Neural cell (in vitro differentiated cells): ENCODE data around the gene UGT1A6. TPM values are rescaled to one million over a fixed set of nuclear protein-coding genes. Genes with fewer than 3 reads are reported as not detected.

Experiments used
- H2AFZ ChIP-seq: fragments of 200-600, 300-800 bp; sonication (generic), shearing (Covaris generic); 2 replicates; pipeline ENCODE4 v1.6.0; 2014; ENCODE audit warnings: low read depth, mild to moderate bottlenecking, antibody characterized with exemption, low read length, moderate library complexity
- H3F3A ChIP-seq: fragments of 200-600 bp; shearing (Covaris generic); 2 replicates; pipeline ENCODE4 v1.6.1; 2016; ENCODE audit warnings: mild to moderate bottlenecking, moderate library complexity, mixed read lengths, antibody characterized with exemption, low read length; ENCODE audit not compliant: insufficient read depth, poor library complexity, severe bottlenecking
- H3K27ac ChIP-seq: fragments of 200-600, 300-800 bp; sonication (generic), shearing (Covaris generic); 2 replicates; pipeline ENCODE4 v1.5.1; 2014; ENCODE audit warnings: mild to moderate bottlenecking, low read length, moderate library complexity
- H3K27me3 ChIP-seq: fragments of 300-800, 200-600 bp; sonication (generic), shearing (Covaris generic); 2 replicates; pipeline ENCODE4 v1.6.0; 2014; ENCODE audit warnings: mild to moderate bottlenecking, low read depth, low read length, moderate library complexity; ENCODE audit not compliant: insufficient read depth
- H3K36me3 ChIP-seq: fragments of 300-800, 200-600 bp; sonication (generic), shearing (Covaris generic); 2 replicates; pipeline ENCODE4 v1.5.1; 2014; ENCODE audit warnings: mild to moderate bottlenecking, antibody characterized with exemption, low read length, moderate library complexity; ENCODE audit not compliant: insufficient read depth
- H3K4me2 ChIP-seq: fragments of 300-800, 200-600 bp; sonication (generic), shearing (Covaris generic); 2 replicates; pipeline ENCODE4 v1.6.0; 2014; ENCODE audit warnings: mild to moderate bottlenecking, low read length
- H3K4me3 ChIP-seq: fragments of 300-800, 200-600 bp; sonication (generic), shearing (Covaris generic); 2 replicates; pipeline ENCODE4 v1.5.1; 2014; ENCODE audit warnings: mild to moderate bottlenecking, low read length, moderate library complexity
- H3K79me2 ChIP-seq: fragments of 200-600 bp; shearing (Covaris generic); replicated peaks from 2 replicates; pipeline ENCODE4 v1.6.0; 2014; ENCODE audit warnings: mild to moderate bottlenecking, low read length, moderate library complexity; ENCODE audit not compliant: insufficient read depth
- H3K9ac ChIP-seq: fragments of 300-800, 200-600 bp; sonication (generic), shearing (Covaris generic); 2 replicates; pipeline ENCODE4 v1.6.1; 2016; ENCODE audit warnings: mild to moderate bottlenecking, low read length, mixed read lengths
- H3K9me2 ChIP-seq: fragments of 200-600 bp; shearing (Covaris generic); 2 replicates; pipeline ENCODE4 v1.6.1; 2016; ENCODE audit warnings: mild to moderate bottlenecking, low read length, mixed read lengths; ENCODE audit not compliant: insufficient read depth
- H3K9me3 ChIP-seq: fragments of 200-600, 300-800 bp; sonication (generic), shearing (Covaris generic); 2 replicates; pipeline ENCODE4 v1.6.1; 2016; ENCODE audit warnings: mild to moderate bottlenecking, mixed run types, low read length, moderate library complexity, mixed read lengths
- H4K20me1 ChIP-seq: fragments of 200-600 bp; shearing (Covaris generic); 2 replicates; pipeline ENCODE4 v1.6.1; 2016; ENCODE audit warnings: mild to moderate bottlenecking, mixed run types; ENCODE audit not compliant: insufficient read depth
- EP300 ChIP-seq: fragments of 450-650 bp; conservative IDR thresholded peaks from 2 replicates; pipeline ENCODE4 v1.6.1; 2014; ENCODE audit warnings: antibody characterized with exemption, mild to moderate bottlenecking, moderate library complexity; ENCODE audit not compliant: poor library complexity, severe bottlenecking
- EZH2 ChIP-seq: fragments of 200-600, 300-800 bp; shearing (Covaris generic), sonication (generic); IDR thresholded peaks from 2 replicates; pipeline ENCODE4 v1.6.1; 2014; ENCODE audit warnings: antibody characterized with exemption, low read length, borderline replicate concordance, mild to moderate bottlenecking; ENCODE audit not compliant: insufficient read depth, poor library complexity, severe bottlenecking
- MXI1 ChIP-seq: fragments of 450-650 bp; conservative IDR thresholded peaks from 2 replicates; pipeline ENCODE4 v1.6.1; 2014; ENCODE audit warnings: antibody characterized with exemption, mild to moderate bottlenecking; ENCODE audit not compliant: poor library complexity, severe bottlenecking
- POLR2AphosphoS5 ChIP-seq: IDR thresholded peaks from 2 replicates; pipeline ENCODE4 v1.6.1; 2012
- RAD21 ChIP-seq: fragments of 450-650 bp; conservative IDR thresholded peaks from 2 replicates; pipeline ENCODE4 v1.6.1; 2014; ENCODE audit warnings: antibody characterized with exemption, mild to moderate bottlenecking, moderate library complexity
- SMC3 ChIP-seq: fragments of 450-650 bp; conservative IDR thresholded peaks from 2 replicates; pipeline ENCODE4 v1.6.1; 2014; ENCODE audit warnings: antibody characterized with exemption, mild to moderate bottlenecking, moderate library complexity; ENCODE audit not compliant: poor library complexity
- TAF1 ChIP-seq: IDR thresholded peaks from 2 replicates; pipeline ENCODE4 v1.6.1; 2012; ENCODE audit warnings: low read depth
- polyA plus RNA-seq: library from polyadenylated mRNA; depleted of rRNA; stranded (reverse); fragments of >200 nt; gene quantifications from 2 replicates; pipeline ENCODE4 v1.2.3, GENCODE V29; 2014
- TF ChIP-seq, protein P1 (sequence below): fragments of 450-650 bp; IDR thresholded peaks from 2 replicates; pipeline ENCODE4 v1.5.1; 2014; ENCODE audit warnings: antibody characterized with exemption, mild to moderate bottlenecking, moderate library complexity; ENCODE audit not compliant: poor library complexity, severe bottlenecking
- TF ChIP-seq, protein P2 (sequence below): IDR thresholded peaks from 2 replicates; pipeline ENCODE4 v1.6.1; 2012; ENCODE audit warnings: borderline replicate concordance

UGT1A6 gene
- polyA plus RNA-seq, 1 donor from 2014 or later, result not detected

DNA sequence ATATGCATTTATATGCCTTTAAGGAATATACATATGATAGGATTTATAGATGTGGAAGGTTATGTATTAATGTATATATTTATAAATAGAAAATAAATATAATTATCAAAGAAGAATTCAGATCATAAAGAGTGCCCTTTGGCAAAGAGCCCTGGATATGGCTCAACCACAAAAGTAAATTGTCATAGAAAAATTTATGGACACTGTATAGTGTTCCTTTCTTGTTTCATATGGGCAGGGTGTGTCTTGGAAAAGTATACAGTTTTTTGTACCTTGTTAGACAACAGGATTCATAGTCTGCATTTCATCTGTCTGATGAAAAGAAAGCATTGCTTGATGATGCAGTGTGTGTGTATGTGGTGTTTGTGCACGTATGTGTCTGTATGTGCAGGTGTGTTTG is 8.1 kb upstream of the UGT1A6 start:
- Histone ChIP-seq H3K9me2 (no peaks in the 10 kb centered on the region), H3K9ac (no peak overlapping the region), H3K27ac (no peak overlapping the region), H2AFZ (no peak overlapping the region), H3K4me2 (no peak overlapping the region), H3K36me3 (no peaks in the 10 kb centered on the region), H3K9me3 (no peaks in the 10 kb centered on the region), H3K79me2 (no peaks in the 10 kb centered on the region), H4K20me1 (no peaks in the 10 kb centered on the region), H3F3A (no peaks in the 10 kb centered on the region), H3K27me3 (no peaks in the 10 kb centered on the region), H3K4me3 (no peak overlapping the region)
- no peak for TF ChIP-seq RAD21
- no peak for TF ChIP-seq EP300
- no peak for TF ChIP-seq MXI1

- Histone ChIP-seq H3K36me3 (no peaks in the 10 kb centered on the region), H3K4me3 (no peak overlapping the region), H4K20me1 (no peaks in the 10 kb centered on the region), H2AFZ (no peak overlapping the region), H3K9ac (no peak overlapping the region), H3K27ac (no peak overlapping the region), H3F3A (no peaks in the 10 kb centered on the region), H3K27me3 (no peaks in the 10 kb centered on the region), H3K4me2 (no peak overlapping the region), H3K9me3 (no peaks in the 10 kb centered on the region), H3K9me2 (no peaks in the 10 kb centered on the region), H3K79me2 (no peaks in the 10 kb centered on the region)
- no peak for TF ChIP-seq EP300
- no peak for TF ChIP-seq EZH2
- TF ChIP-seq, protein P1, sequence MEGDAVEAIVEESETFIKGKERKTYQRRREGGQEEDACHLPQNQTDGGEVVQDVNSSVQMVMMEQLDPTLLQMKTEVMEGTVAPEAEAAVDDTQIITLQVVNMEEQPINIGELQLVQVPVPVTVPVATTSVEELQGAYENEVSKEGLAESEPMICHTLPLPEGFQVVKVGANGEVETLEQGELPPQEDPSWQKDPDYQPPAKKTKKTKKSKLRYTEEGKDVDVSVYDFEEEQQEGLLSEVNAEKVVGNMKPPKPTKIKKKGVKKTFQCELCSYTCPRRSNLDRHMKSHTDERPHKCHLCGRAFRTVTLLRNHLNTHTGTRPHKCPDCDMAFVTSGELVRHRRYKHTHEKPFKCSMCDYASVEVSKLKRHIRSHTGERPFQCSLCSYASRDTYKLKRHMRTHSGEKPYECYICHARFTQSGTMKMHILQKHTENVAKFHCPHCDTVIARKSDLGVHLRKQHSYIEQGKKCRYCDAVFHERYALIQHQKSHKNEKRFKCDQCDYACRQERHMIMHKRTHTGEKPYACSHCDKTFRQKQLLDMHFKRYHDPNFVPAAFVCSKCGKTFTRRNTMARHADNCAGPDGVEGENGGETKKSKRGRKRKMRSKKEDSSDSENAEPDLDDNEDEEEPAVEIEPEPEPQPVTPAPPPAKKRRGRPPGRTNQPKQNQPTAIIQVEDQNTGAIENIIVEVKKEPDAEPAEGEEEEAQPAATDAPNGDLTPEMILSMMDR, result no peak
- TF ChIP-seq, protein P2, sequence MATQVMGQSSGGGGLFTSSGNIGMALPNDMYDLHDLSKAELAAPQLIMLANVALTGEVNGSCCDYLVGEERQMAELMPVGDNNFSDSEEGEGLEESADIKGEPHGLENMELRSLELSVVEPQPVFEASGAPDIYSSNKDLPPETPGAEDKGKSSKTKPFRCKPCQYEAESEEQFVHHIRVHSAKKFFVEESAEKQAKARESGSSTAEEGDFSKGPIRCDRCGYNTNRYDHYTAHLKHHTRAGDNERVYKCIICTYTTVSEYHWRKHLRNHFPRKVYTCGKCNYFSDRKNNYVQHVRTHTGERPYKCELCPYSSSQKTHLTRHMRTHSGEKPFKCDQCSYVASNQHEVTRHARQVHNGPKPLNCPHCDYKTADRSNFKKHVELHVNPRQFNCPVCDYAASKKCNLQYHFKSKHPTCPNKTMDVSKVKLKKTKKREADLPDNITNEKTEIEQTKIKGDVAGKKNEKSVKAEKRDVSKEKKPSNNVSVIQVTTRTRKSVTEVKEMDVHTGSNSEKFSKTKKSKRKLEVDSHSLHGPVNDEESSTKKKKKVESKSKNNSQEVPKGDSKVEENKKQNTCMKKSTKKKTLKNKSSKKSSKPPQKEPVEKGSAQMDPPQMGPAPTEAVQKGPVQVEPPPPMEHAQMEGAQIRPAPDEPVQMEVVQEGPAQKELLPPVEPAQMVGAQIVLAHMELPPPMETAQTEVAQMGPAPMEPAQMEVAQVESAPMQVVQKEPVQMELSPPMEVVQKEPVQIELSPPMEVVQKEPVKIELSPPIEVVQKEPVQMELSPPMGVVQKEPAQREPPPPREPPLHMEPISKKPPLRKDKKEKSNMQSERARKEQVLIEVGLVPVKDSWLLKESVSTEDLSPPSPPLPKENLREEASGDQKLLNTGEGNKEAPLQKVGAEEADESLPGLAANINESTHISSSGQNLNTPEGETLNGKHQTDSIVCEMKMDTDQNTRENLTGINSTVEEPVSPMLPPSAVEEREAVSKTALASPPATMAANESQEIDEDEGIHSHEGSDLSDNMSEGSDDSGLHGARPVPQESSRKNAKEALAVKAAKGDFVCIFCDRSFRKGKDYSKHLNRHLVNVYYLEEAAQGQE, result no peak
- TF ChIP-seq MXI1, result no peak
- TF ChIP-seq SMC3, result no peak
- TF ChIP-seq POLR2AphosphoS5, result no peak
- TF ChIP-seq RAD21, result no peak
- TF ChIP-seq TAF1, result no peak
Measured at GRCh38 chr2:233686928-233687327, 5.8 kb upstream of the UGT1A6 start.

DNA sequence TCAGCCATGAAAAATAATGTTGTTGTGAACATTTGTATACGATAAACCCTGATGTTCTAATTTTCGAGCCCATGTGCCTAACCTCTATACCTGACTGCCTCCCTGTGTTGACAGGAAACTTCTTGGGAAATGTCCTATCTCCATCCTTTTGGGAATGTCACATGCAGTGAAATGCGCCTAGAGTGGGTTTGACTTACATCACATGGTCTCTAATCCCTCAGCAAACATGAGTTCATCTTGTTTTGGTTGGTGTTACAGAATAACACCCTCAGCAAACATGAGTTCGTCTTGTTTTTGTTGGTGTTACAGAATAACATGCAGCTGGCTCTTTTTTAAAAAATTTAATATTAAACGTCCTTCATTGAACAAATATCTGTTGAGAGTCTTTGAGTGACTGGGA is 4.3 kb upstream of the UGT1A6 start:
- H3K9me2 ChIP-seq, result no peaks in the 10 kb centered on the region
- no peak overlapping the region for H3K4me2 ChIP-seq
- H3K4me3 ChIP-seq, result no peak overlapping the region
- no peaks in the 10 kb centered on the region for H3K36me3 ChIP-seq
- H3K79me2 ChIP-seq, result no peaks in the 10 kb centered on the region
- no peak overlapping the region for H3K27ac ChIP-seq
- no peaks in the 10 kb centered on the region for H3F3A ChIP-seq
- no peaks in the 10 kb centered on the region for H4K20me1 ChIP-seq
- no peak overlapping the region for H2AFZ ChIP-seq
- no peaks in the 10 kb centered on the region for H3K9me3 ChIP-seq
- H3K9ac ChIP-seq, result no peak overlapping the region
- no peaks in the 10 kb centered on the region for H3K27me3 ChIP-seq
- TF ChIP-seq POLR2AphosphoS5, result no peak
- TF ChIP-seq EP300, result no peak
